DMS114 treated with DMSO at 0.1 percent for 48 hours (cell line): ENCODE results near the gene KLF13.

ENCODE experiments used
- DNase-seq: peaks from one replicate; lab custom pipeline; 2025; ENCODE audit not compliant: unreplicated experiment; lab: John Stamatoyannopoulos, UW

KLF13 gene

GRCh38 chr15:31360843-31361763 lies 34.5 kb downstream of the KLF13 start:
- DNase-seq = no peak

- DNase-seq = no peak
Observed at GRCh38 chr15:31361764-31362515, 35.3 kb downstream of the KLF13 start.

GRCh38 chr15:31362886-31363285 lies 36.3 kb downstream of the KLF13 start:
- no peak for DNase-seq

- DNase-seq = no peak
Observed at GRCh38 chr15:31364301-31365031, 37.8 kb downstream of the KLF13 start.

- DNase-seq = no peak
Observed at GRCh38 chr15:31365032-31365654, 38.5 kb downstream of the KLF13 start.

GRCh38 chr15:31365655-31366127 lies 39.1 kb downstream of the KLF13 start:
- DNase-seq = no peak

- DNase-seq = no peak
Observed at GRCh38 chr15:31366169-31366734, 39.6 kb downstream of the KLF13 start.

- no peak for DNase-seq
Observed at GRCh38 chr15:31367021-31367729, 40.5 kb downstream of the KLF13 start.

GRCh38 chr15:31367730-31368344 lies 41.2 kb downstream of the KLF13 start:
- no peak for DNase-seq

GRCh38 chr15:31369727-31370126 lies 43.1 kb downstream of the KLF13 start:
- no peak for DNase-seq

GRCh38 chr15:31371520-31372240 lies 45.0 kb downstream of the KLF13 start:
- no peak for DNase-seq

- DNase-seq = no peak
Observed at GRCh38 chr15:31372635-31373091, 46.0 kb downstream of the KLF13 start.

- DNase-seq = no peak
Observed at GRCh38 chr15:31373096-31373865, 46.6 kb downstream of the KLF13 start.

- DNase-seq = no peak
Observed at GRCh38 chr15:31373970-31374369, 47.3 kb downstream of the KLF13 start.

GRCh38 chr15:31374489-31374888 lies 47.9 kb downstream of the KLF13 start:
- DNase-seq = no peak

GRCh38 chr15:31374986-31375385 lies 48.4 kb downstream of the KLF13 start:
- no peak for DNase-seq

- no peak for DNase-seq
Observed at GRCh38 chr15:31375772-31376171, 49.1 kb downstream of the KLF13 start.

GRCh38 chr15:31376511-31376910 lies 49.9 kb downstream of the KLF13 start:
- no peak for DNase-seq
